ENCODE measurements around the gene ZNFX1.

The ZNFX1 gene

DNA sequence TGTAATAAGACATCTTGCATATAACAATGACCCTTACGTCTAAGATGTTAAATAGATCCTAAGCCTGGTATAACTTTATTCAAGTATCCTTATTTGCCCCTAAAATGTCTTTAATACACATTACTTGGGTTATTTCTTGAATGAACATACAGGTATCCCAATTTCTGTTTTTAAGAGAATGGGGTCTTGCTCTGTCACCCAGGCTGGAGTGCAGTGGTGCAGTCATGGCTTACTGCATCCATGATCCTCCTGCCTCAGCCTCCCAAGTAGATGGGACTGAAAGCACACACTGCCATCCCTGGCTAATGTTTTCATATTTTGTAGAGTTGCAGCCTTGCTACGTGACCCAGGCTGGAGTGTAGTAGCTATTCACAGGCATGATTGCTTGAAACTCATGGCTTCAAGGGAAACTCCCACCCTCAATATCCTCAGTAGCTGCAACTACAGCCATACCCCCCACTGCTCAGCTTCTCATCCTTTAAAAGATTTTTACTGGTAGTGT is 10.4 kb upstream of the ZNFX1 start:
- Histone ChIP-seq H2AFZ (ENCODE audit: insufficient read depth, low read length, poor library complexity) (no peak overlapping the region), H2BK5ac (ENCODE audit: low read depth, low read length, poor library complexity) (no peak overlapping the region), H3K18ac (ENCODE audit: low read length) (no peak overlapping the region), H3K36me3 (ENCODE audit: control insufficient read depth in 1 of 2, insufficient read depth in 2 of 2, low read length in 2 of 2) (peaks cover 36 to 64% of the 10 kb centered on the region in 2 experiments), H4K91ac (ENCODE audit: low read depth, low read length) (no peak overlapping the region), H3K4me1 (ENCODE audit: control insufficient read depth in 1 of 2, insufficient read depth in 2 of 2, low read length in 2 of 2) (peaks cover 12 to 14% of the 10 kb centered on the region in 2 experiments), H3K4ac (ENCODE audit: low read depth, low read length) (no peak overlapping the region), H3K27me3 (ENCODE audit: insufficient read depth, low read length) (no peaks in the 10 kb centered on the region), H3K9me3 (ENCODE audit: insufficient read depth, low read depth, low read length) (peaks cover 6% of the 10 kb centered on the region), H3K79me2 (ENCODE audit: control insufficient read depth, insufficient read depth, low read length, poor library complexity) (no peaks in the 10 kb centered on the region), H3K14ac (ENCODE audit: low read length) (no peak overlapping the region), H3K27ac (ENCODE audit: low read depth, low read length) (peak overlapping the region; percentile 0), H3K4me2 (ENCODE audit: low read length) (peak overlapping the region; percentile 24), H4K12ac (ENCODE audit: low read depth, low read length) (no peak overlapping the region), H3K4me3 (ENCODE audit: low read depth, low read length) (no peak overlapping the region), H3K79me1 (ENCODE audit: low read length) (no peaks in the 10 kb centered on the region), H3K9ac (ENCODE audit: low read length) (no peak overlapping the region), H2BK120ac (ENCODE audit: insufficient read depth, low read length, poor library complexity) (no peak overlapping the region), H2AK5ac (ENCODE audit: low read length) (no peak overlapping the region), H3K23ac (ENCODE audit: low read length) (no peak overlapping the region), H2BK12ac (ENCODE audit: low read length) (no peak overlapping the region), H4K8ac (ENCODE audit: low read depth, low read length) (no peak overlapping the region)
- peak in 1 of 2 donors; percentile 28 for DNase-seq
- no CpG with 5 or more reads among the region's 2 CpGs for WGBS (ENCODE audit: extremely low coverage, insufficient coverage, insufficient read length)

DNA sequence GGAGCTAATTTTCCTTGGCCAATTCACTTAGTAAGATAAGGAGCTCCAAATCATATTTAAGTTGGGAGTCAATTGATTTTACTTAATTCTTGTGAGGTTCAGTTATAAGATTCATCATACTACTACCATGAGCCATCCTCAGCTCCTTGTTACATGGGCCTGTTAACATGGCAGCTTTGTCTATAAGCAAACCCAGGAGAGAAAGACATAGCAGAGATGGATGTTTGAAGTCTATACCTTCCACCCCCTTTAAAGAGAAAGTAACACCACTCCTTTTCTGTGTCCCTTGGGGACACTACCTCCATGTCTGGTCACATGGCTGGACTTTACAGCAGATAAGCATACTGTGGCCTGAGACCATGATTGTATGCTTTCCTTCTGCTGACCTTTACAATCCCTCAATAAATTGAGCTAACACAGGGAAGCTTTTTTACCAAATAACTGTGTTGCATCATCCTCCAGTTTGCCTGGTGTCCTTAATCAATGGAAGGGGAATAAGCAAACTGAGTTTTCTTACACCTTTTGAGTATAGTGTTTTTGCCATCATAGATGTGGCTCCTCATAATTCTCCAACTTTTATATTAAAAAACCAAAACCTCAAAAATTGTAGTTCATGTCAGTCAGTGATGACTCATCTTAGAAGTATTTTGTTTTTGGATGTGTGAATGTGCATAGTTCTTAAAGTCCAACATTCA is 9.8 kb upstream of the ZNFX1 start:
- H3K27me3 ChIP-seq (ENCODE audit: insufficient read depth, low read length) = no peaks in the 10 kb centered on the region
- no peaks in the 10 kb centered on the region for H3K79me1 ChIP-seq (ENCODE audit: low read length)
- H3K79me2 ChIP-seq (ENCODE audit: control insufficient read depth, insufficient read depth, low read length, poor library complexity) = peaks cover under 1% of the 10 kb centered on the region
- H4K12ac ChIP-seq (ENCODE audit: low read depth, low read length) = no peak overlapping the region
- no peak overlapping the region for H2AK5ac ChIP-seq (ENCODE audit: low read length)
- H3K36me3 ChIP-seq (ENCODE audit: control insufficient read depth in 1 of 2, insufficient read depth in 2 of 2, low read length in 2 of 2) = peaks cover 38 to 70% of the 10 kb centered on the region in 2 experiments
- no peak overlapping the region for H4K91ac ChIP-seq (ENCODE audit: low read depth, low read length)
- H4K8ac ChIP-seq (ENCODE audit: low read depth, low read length) = no peak overlapping the region
- H3K14ac ChIP-seq (ENCODE audit: low read length) = no peak overlapping the region
- no peak overlapping the region for H2AFZ ChIP-seq (ENCODE audit: insufficient read depth, low read length, poor library complexity)
- peak overlapping the region; percentile 36 for H3K27ac ChIP-seq (ENCODE audit: low read depth, low read length)
- no peak overlapping the region for H3K18ac ChIP-seq (ENCODE audit: low read length)
- no peak overlapping the region for H2BK120ac ChIP-seq (ENCODE audit: insufficient read depth, low read length, poor library complexity)
- peaks cover 8% of the 10 kb centered on the region for H3K9me3 ChIP-seq (ENCODE audit: insufficient read depth, low read depth, low read length)
- H3K4me3 ChIP-seq (ENCODE audit: low read depth, low read length) = no peak overlapping the region
- peak in 1 of 2 donors; percentile 42 for DNase-seq
- H3K4ac ChIP-seq (ENCODE audit: low read depth, low read length) = no peak overlapping the region
- no peak overlapping the region for H2BK12ac ChIP-seq (ENCODE audit: low read length)
- peaks cover 14 to 18% of the 10 kb centered on the region in 2 experiments for H3K4me1 ChIP-seq (ENCODE audit: control insufficient read depth in 1 of 2, insufficient read depth in 2 of 2, low read length in 2 of 2)
- H3K23ac ChIP-seq (ENCODE audit: low read length) = no peak overlapping the region
- no peak overlapping the region for H2BK5ac ChIP-seq (ENCODE audit: low read depth, low read length, poor library complexity)
- no peak overlapping the region for H3K9ac ChIP-seq (ENCODE audit: low read length)
- H3K4me2 ChIP-seq (ENCODE audit: low read length) = no peak overlapping the region

DNA sequence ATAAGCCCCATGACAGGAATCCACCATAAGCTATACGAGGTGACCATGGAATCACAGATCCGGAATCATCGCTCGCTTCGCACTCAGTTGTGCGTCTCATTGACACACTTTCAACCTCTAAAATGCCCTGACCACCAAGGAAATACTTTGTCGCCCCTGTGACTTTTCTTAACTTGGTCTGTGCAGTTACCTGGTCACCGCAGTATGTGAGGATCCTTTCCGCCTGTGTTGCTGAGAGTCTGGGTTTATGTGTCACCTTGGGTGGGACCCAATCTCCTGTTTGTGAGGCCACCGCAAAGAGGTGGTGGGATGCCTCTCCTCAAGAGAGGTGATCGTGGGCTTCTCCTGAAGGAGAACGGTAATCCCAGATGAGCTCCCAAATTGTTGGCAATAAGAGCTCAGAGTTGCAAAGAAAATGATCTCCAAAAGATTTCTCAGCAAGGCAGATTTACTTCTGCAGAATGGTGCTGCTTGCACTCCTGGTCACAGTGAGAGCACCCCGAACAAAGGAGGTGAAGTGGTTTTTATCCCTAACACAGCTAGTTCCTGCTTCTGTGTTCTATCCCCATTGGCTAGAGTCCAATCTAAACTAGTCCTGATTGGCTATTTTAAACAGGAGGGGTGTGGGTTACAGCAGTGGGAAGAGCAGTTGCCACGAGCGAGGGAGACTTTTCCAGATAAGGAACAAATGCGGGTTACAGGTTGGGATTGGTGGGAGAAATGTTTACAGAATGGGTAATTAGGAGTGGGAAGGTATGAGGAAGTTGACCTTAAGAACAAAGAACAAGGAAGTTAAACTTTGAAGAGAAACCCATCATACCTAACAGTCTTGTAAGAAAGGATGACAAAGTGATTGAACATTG is 9.1 kb upstream of the ZNFX1 start:
- peak; percentile 35 to 63 for DNase-seq
- no peak overlapping the region for H3K14ac ChIP-seq (ENCODE audit: low read length)
- H2BK120ac ChIP-seq (ENCODE audit: insufficient read depth, low read length, poor library complexity) = no peak overlapping the region
- H2AFZ ChIP-seq (ENCODE audit: insufficient read depth, low read length, poor library complexity) = no peak overlapping the region
- H4K12ac ChIP-seq (ENCODE audit: low read depth, low read length) = no peak overlapping the region
- H3K27ac ChIP-seq (ENCODE audit: low read depth, low read length) = no peak overlapping the region
- no peak overlapping the region for H3K9ac ChIP-seq (ENCODE audit: low read length)
- peaks cover 12% of the 10 kb centered on the region for H3K9me3 ChIP-seq (ENCODE audit: insufficient read depth, low read depth, low read length)
- H3K36me3 ChIP-seq (ENCODE audit: control insufficient read depth in 1 of 2, insufficient read depth in 2 of 2, low read length in 2 of 2) = peaks cover 43 to 78% of the 10 kb centered on the region in 2 experiments
- H2AK5ac ChIP-seq (ENCODE audit: low read length) = no peak overlapping the region
- H4K8ac ChIP-seq (ENCODE audit: low read depth, low read length) = no peak overlapping the region
- H3K27me3 ChIP-seq (ENCODE audit: insufficient read depth, low read length) = no peaks in the 10 kb centered on the region
- no peak overlapping the region for H4K91ac ChIP-seq (ENCODE audit: low read depth, low read length)
- no peaks in the 10 kb centered on the region for H3K79me1 ChIP-seq (ENCODE audit: low read length)
- no peak overlapping the region for H2BK5ac ChIP-seq (ENCODE audit: low read depth, low read length, poor library complexity)
- H3K4ac ChIP-seq (ENCODE audit: low read depth, low read length) = no peak overlapping the region
- no peak overlapping the region for H3K23ac ChIP-seq (ENCODE audit: low read length)
- 100% methylated on average over 1 of the region's 16 CpGs for WGBS (ENCODE audit: extremely low coverage, insufficient coverage, insufficient read length)
- no peak overlapping the region for H3K4me3 ChIP-seq (ENCODE audit: low read depth, low read length)
- peaks cover 16 to 21% of the 10 kb centered on the region in 2 experiments for H3K4me1 ChIP-seq (ENCODE audit: control insufficient read depth in 1 of 2, insufficient read depth in 2 of 2, low read length in 2 of 2)
- no peak overlapping the region for H3K18ac ChIP-seq (ENCODE audit: low read length)
- no peak overlapping the region for H2BK12ac ChIP-seq (ENCODE audit: low read length)
- H3K4me2 ChIP-seq (ENCODE audit: low read length) = no peak overlapping the region
- H3K79me2 ChIP-seq (ENCODE audit: control insufficient read depth, insufficient read depth, low read length, poor library complexity) = peaks cover 3% of the 10 kb centered on the region

DNA sequence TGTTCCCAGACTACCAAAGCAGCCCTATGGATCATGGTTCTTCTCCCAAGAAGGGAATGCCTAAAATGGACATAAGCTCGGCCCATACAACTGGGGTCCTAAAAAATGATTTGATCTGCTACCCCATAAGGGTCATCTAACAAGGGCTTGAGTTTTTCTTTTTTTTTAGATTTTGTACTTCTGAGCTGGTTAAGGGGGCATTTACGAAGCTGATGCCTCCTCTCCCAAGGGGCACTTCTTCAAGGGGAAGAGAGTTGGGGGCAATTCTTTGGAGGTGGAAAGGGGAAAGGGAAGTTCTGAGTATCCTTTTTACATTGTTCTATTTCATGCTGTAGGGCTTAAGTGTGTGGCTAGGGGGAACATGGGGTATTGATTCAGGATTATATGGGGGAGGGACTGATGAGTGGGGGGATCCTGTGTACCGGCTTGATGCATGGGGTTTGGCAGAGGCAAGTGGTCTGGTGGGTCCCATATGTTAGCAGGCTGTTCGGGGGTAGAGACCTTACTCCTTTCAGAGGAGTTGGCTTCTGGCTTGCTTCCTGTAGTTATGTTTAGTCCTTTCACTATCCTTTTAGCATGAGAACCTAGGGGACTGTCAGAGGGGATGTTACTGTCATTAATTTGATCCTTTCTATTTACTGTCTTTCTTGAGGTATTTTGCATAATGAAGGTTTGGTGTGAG is 8.1 kb upstream of the ZNFX1 start:
- WGBS (ENCODE audit: extremely low coverage, insufficient coverage, insufficient read length) = no CpG with 5 or more reads among the region's 4 CpGs
- DNase-seq = no peak

More for the DNA sequence above, 8.1 kb upstream of the ZNFX1 start:
- no peak overlapping the region for H4K12ac ChIP-seq (ENCODE audit: low read depth, low read length)
- peaks cover 16 to 22% of the 10 kb centered on the region in 2 experiments for H3K4me1 ChIP-seq (ENCODE audit: control insufficient read depth in 1 of 2, insufficient read depth in 2 of 2, low read length in 2 of 2)
- H3K4me3 ChIP-seq (ENCODE audit: low read depth, low read length) = no peak overlapping the region
- peaks cover 14% of the 10 kb centered on the region for H3K9me3 ChIP-seq (ENCODE audit: insufficient read depth, low read depth, low read length)
- no peak overlapping the region for H2BK12ac ChIP-seq (ENCODE audit: low read length)
- H3K4me2 ChIP-seq (ENCODE audit: low read length) = no peak overlapping the region
- no peak overlapping the region for H3K14ac ChIP-seq (ENCODE audit: low read length)
- no peak overlapping the region for H3K18ac ChIP-seq (ENCODE audit: low read length)
- H2BK5ac ChIP-seq (ENCODE audit: low read depth, low read length, poor library complexity) = no peak overlapping the region
- no peak overlapping the region for H3K4ac ChIP-seq (ENCODE audit: low read depth, low read length)
- no peaks in the 10 kb centered on the region for H3K79me1 ChIP-seq (ENCODE audit: low read length)
- peaks cover 3% of the 10 kb centered on the region for H3K79me2 ChIP-seq (ENCODE audit: control insufficient read depth, insufficient read depth, low read length, poor library complexity)
- H3K23ac ChIP-seq (ENCODE audit: low read length) = no peak overlapping the region
- no peak overlapping the region for H2AK5ac ChIP-seq (ENCODE audit: low read length)
- no peak overlapping the region for H4K91ac ChIP-seq (ENCODE audit: low read depth, low read length)
- no peak overlapping the region for H3K9ac ChIP-seq (ENCODE audit: low read length)
- H2AFZ ChIP-seq (ENCODE audit: insufficient read depth, low read length, poor library complexity) = no peak overlapping the region
- no peak overlapping the region for H3K27ac ChIP-seq (ENCODE audit: low read depth, low read length)
- peaks cover 43 to 83% of the 10 kb centered on the region in 2 experiments for H3K36me3 ChIP-seq (ENCODE audit: control insufficient read depth in 1 of 2, insufficient read depth in 2 of 2, low read length in 2 of 2)
- no peak overlapping the region for H2BK120ac ChIP-seq (ENCODE audit: insufficient read depth, low read length, poor library complexity)
- no peak overlapping the region for H4K8ac ChIP-seq (ENCODE audit: low read depth, low read length)
- H3K27me3 ChIP-seq (ENCODE audit: insufficient read depth, low read length) = no peaks in the 10 kb centered on the region

All from trophoblast cell (in vitro differentiated cells and primary cell).